GDM1 (cell line): Measurements from ENCODE around the gene UNC45A.

ENCODE experiments used
- DNase-seq: peaks from one replicate; lab custom pipeline; 2025; lab: John Stamatoyannopoulos, UW

Gene UNC45A

DNA sequence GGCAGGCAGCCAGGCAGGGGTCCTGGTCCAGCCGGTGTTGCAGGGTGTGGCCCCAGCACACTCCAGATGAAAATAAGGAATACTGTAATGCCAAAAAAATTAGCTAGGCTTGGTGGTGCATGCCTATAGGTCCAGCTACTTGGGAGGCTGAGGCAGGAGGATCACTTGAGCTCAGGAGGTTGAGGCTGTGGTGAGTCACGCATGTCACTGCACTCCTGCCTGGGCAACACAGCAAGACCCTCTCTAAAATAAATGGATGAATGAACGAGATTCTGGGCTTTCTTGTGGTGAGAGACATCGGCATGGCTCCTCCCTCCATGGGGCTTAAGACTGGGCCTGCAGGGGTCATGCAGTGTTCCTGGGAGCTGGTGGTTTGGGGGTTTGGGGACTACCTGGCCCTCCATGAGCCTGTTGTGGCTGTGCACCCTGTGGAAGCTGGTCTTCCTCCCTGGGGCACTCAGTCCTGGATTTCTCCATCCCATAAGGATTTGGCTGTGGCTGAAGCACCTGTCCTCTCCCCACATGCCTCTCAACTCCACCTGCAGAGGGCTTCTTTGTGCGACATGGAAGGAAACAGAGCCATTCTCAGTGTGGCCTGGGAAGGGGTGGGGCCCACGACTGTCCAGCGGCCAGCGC is 12.0 kb downstream of the UNC45A start:
- DNase-seq: no peak

DNA sequence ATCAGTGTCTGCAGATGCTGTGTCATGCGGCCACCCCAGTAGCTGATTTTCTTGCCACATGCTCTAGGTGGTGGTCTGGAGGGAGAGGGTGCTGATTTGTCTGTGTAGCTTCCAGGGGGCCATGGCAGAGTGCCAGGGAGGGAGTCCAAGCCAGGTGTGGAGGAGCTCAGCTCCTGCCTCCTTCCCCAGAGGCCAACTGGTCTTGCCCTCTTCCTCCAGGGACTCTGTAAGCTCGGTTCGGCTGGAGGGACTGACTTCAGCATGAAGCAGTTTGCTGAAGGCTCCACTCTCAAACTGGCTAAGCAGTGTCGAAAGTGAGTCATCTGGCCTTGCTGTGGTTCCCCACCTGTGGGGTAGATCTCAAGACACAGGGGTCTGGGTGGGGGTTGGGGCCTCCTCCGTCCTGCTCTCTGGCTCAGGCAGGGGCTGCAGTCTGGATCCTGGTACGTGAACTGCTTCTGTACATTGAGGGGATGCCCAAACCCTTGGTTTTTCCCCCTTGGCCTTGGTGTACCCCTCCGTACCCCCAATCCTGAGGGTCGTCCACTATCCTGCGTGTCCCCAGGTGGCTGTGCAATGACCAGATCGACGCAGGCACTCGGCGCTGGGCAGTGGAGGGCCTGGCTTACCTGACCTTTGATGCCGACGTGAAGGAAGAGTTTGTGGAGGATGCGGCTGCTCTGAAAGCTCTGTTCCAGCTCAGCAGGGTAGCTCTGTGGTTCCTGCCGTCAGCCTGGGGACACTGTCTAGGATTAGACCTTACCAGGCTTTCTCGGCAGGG is 12.7 kb downstream of the UNC45A start:
- no peak for DNase-seq

- no peak for DNase-seq
Observed at GRCh38 chr15:90948506-90948905, 13.4 kb downstream of the UNC45A start.

- no peak for DNase-seq
Observed at GRCh38 chr15:90949979-90950675, 15.0 kb downstream of the UNC45A start.

- DNase-seq: no peak
Observed at GRCh38 chr15:90950676-90951075, 15.6 kb downstream of the UNC45A start.

DNA sequence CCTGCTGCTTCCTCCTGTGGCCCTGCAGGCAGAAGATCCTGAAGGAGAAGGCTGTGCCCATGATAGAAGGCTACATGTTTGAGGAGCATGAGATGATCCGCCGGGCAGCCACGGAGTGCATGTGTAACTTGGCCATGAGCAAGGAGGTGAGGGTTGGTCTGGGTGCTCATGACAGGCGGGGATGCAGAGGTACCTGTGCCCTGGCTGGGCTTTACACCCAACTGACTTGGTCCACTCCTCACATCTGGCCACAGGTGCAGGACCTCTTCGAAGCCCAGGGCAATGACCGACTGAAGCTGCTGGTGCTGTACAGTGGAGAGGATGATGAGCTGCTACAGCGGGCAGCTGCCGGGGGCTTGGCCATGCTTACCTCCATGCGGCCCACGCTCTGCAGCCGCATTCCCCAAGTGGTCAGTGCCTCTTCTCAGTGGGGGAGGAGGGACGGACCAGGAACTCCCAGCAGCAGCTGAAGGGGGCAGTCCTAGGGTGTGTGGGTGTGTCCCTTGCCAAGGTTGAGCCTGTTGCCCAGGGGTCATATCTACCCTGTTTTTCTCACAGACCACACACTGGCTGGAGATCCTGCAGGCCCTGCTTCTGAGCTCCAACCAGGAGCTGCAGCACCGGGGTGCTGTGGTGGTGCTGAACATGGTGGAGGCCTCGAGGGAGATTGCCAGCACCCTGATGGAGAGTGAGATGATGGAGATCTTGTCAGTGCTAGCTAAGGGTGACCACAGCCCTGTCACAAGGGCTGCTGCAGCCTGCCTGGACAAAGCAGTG is 18.0 kb downstream of the UNC45A start:
- DNase-seq: no peak

DNA sequence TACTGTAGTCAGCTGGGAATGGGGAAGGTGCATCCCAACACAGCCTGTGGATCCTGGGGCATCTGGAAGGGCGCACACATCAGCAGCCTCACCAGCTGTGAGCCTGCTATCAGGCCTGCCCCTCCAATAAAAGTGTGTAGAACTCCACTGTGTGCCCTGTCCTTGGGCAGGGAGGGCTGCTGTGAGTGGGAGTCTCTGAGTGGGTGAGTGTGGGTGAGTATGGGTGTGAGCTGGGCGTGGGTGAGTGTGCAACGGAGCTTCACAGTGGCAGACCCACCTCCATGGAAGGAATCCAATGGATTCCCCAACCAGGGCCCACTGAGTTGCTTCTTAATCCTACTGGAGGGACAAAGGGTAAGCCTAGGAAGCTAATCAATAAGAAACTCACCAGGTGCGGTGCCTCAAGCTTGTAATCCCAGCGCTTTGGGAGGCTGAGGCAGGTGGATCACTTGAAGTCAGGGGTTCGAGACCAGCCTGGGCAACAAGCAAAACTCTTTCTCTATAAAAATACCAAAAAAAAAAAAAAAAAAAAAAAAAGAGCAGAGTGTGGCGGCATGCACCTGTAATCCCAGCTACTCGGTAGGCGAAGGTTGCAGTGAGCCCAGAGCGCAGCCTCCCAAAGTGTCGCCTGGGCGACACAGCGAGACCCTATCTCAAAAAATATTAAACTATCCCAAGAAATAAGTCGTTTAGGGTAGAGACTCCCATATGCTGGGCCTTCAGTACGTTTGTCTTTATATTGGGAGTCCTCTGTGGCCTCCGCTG is 19.0 kb downstream of the UNC45A start:
- no peak for DNase-seq

DNA sequence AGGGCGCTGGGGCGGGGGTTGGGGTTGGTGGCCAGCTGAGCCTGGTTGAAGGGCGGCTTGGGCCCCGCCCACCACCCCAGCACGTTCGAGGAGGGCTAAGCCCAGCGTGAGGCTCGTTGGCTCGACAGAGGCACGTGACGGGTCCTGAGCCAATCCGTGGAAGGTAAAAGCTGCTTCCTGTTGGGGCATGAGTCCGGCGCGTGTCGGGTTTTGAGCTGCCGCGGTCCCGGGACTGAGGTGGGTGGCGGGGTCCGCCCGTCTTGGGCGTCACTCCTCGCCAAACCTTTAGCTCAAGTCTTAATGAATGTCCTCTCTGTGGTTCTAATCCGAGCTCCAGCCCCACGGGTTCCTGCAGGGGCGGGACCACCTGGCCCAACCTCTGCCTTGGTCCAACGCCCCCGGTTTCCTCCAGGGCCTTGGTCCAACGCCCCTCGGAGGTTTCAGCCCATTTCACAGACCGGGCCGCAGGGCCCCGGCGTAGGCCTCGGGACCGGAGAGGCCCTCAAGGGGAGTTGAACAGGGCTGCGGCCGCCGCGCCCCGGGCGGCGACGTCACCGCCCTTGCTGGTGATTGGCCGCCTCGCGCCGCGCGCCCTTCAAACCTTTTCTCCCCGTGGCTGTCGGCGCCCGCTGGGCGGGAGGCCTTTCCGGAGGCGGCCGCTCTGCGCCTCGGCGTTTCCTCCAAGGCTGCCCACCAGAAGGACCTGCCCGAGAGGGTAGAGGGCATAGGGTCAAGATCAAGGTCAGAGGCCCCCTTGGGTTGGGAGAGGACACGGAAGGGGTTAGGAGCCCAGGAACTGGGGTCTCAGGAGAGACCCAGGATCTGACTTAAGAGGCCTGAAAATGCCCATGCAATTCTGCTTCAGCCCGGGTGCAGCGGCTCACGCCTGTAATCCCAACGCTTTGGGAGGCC is 19.9 kb downstream of the UNC45A start, which contains the start of gene RCCD1:
TSS of gene RCCD1 (plus strand) at position 173 of the 912 bp plus-strand sequence. CDS start 1,851 bp downstream, outside the sequence.
- DNase-seq: peak; percentile 90

DNA sequence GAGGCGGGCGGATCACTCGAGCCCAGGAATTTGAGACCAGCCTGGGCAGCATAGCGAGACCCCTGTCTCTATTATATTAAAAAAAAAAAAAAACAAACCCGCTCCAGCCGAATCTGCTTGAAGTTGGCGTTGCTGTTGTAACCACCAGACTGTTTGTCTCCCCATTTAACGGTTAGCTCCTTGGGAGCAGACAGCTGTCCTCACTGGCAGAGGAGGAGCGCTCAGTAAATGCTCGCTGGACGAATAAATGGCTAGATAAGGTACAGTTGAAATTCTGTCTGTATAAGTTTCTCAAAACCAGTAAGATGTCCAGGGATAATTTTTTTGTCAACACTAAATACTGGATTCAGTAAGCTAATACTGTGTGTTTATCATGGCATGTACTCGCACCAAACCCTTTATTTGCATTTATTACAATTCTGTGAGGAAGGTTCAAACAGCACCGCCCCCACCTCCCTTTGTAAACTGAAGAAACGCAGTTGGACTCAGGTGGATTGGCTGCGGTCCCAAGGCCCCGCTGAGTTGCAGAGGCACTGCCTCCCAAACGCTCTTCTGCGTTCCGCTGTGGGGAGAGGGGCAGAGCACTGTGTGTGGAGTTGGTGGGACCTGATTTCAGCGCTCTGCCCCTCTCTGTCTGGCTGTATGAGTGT is 20.7 kb downstream of the UNC45A start:
- no peak for DNase-seq

- no peak for DNase-seq
Observed at GRCh38 chr15:90956274-90957030, 21.4 kb downstream of the UNC45A start.

DNA sequence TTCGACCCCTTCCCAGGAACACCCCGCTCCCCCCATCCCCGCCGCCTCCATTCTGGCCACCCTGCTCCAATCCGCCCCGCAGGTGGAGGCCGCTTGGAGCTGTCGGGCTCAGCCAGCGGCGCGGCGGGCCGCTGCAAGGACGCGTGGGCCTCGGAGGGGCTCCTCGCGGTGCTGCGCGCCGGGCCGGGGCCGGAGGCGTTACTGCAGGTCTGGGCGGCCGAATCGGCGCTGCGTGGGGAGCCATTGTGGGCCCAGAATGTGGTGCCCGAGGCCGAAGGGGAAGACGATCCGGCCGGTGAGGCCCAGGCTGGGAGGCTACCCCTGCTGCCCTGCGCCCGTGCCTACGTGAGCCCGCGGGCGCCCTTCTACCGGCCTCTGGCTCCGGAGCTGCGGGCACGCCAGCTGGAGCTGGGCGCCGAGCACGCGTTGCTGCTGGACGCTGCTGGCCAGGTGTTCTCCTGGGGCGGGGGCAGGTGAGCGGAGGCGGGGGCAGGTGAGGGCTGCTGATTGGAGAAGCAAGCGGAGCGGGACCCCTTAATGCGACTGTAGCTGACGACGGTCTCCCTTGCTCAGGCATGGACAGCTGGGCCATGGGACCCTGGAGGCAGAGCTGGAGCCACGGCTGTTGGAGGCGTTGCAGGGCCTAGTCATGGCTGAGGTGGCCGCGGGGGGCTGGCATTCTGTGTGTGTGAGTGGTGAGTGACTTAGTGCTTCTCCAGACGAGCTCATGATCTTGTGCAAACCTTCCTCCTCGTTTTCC is 22.1 kb downstream of the UNC45A start:
- DNase-seq: no peak

GRCh38 chr15:90957791-90958190 is 22.7 kb downstream of the UNC45A start:
- no peak for DNase-seq

DNA sequence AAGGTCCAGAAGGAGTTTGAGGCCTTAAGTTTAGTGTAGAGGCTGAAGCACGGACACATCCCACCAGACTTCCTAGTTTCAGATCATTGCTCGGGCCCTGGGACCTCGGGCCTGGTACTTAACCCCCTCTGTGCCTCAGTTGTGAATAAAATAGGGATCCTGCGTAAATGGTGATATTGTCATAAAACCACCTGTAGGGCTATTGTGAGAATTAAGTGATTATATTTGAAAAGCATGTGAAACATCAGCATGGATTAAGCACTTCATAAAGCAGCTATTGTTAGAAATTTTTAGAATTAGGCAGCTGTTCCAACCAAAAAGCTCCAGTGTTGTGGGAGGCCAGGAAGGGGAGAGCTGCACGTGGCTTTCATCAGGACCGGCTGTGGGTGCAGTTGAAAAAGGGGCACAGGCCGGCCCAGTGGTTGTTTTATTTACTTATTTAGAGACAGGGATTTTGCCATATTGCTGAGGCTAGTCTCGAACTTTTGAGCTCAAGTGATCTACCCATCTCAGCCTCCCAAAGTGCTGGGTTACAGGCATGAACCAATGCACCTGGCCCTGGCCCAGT is 24.0 kb downstream of the UNC45A start:
- DNase-seq: no peak

DNA sequence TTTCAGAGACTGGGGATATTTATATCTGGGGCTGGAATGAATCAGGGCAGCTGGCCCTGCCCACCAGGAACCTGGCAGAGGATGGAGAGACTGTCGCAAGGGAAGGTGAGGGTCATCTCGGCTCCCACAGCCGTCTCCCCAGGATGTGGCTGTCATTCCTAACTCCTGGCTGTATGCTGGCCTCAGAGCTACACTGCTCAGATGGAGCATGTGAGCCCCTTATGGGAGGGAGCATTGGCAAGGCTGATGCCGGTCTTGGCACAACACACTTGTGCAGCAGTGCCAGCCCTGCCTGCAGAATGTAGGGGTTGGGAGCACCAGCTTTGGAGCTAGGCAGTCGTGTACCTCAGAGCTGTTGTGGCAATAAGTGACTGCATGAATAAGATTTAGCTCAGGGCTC is 24.8 kb downstream of the UNC45A start:
- no peak for DNase-seq

DNA sequence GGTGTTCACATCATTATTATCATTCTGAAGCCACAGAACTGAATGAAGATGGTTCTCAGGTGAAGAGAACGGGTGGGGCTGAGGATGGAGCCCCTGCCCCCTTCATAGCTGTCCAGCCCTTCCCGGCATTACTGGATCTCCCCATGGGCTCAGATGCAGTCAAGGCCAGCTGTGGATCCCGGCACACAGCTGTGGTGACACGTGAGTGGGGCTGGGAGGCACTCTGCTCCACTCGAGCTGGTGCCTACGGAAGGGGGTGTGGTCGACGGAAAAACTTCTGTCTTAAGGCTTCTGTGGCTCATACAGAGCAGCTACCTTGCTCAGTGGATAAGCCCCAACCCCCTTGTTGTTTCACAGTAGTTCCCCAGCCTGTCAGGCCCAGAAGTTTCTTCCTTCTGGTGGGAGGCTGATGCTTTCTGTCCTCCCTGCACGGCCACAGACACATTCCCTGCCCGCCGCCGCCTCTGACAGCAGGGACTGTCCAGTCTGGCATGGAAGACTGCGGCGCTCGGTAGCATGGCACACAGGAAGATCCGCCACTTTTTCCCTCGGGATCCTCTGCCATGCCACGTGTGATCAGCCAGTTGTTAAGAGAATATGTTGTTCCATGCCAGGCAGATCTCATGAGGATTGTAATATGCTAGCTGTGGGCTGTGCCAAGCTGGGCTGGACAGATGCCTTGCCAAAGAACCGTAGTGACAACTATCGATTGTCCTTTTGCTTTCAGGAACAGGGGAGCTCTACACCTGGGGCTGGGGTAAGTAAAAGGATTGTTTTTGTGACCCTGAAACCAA is 25.4 kb downstream of the UNC45A start:
- DNase-seq: no peak

DNA sequence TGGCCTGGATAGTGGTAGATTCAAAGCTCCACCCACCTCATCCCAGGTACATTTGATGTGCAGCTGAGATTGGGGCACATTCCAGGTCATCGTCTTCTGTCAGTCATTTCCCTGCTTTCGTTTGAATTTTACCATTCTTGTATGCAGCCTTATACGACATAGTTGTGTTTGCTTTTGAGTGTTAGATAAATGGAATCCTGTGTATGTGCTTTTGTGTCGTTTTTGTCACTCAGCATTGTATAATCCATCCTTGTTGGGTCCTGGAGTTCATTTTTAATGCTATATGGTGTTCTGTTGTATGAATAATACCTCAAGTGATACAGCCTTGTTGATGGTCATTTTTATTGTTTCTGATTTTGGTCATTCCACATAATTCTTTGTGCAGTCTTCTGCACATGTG is 26.9 kb downstream of the UNC45A start:
- DNase-seq: no peak

GRCh38 chr15:90966262-90966661 is 31.2 kb downstream of the UNC45A start:
- no peak for DNase-seq
